OCI-LY1 (cell line): ENCODE results near the gene ATP13A2.

Experiments
- H2AFZ ChIP-seq: fragments of 200-600 bp; sonication (generic), shearing (Covaris generic); 2 replicates; pipeline ENCODE4 v1.6.0; 2014; ENCODE audit warnings: antibody characterized with exemption, mild to moderate bottlenecking, low read length
- H3F3A ChIP-seq: fragments of 200-600 bp; sonication (generic), shearing (Covaris generic); 2 replicates; pipeline ENCODE4 v1.6.0; 2014; ENCODE audit warnings: mild to moderate bottlenecking, antibody characterized with exemption, low read length, moderate library complexity; ENCODE audit not compliant: insufficient read depth
- H3K27ac ChIP-seq: fragments of 200-600 bp; sonication (generic); 2 replicates; pipeline ENCODE4 v1.5.1; 2014; ENCODE audit warnings: low read length, mixed run types, mild to moderate bottlenecking, low read depth; ENCODE audit not compliant: poor library complexity, severe bottlenecking
- H3K27me3 ChIP-seq: fragments of 200-600 bp; sonication (generic); 2 replicates; pipeline ENCODE4 v1.6.0; 2014; ENCODE audit warnings: antibody characterized with exemption, mild to moderate bottlenecking, low read length, moderate library complexity; ENCODE audit not compliant: insufficient read depth
- H3K36me3 ChIP-seq: fragments of 200-600 bp; sonication (generic); 2 replicates; pipeline ENCODE4 v1.6.1; 2014; ENCODE audit warnings: mild to moderate bottlenecking, antibody characterized with exemption, low read length, moderate library complexity, mixed read lengths; ENCODE audit not compliant: insufficient read depth
- H3K4me1 ChIP-seq: fragments of 200-600 bp; sonication (generic); 2 replicates; pipeline ENCODE4 v1.5.1; 2014; ENCODE audit warnings: mild to moderate bottlenecking, low read length, moderate library complexity; ENCODE audit not compliant: insufficient read depth, severe bottlenecking
- H3K4me2 ChIP-seq: fragments of 200-600 bp; sonication (generic), shearing (Covaris generic); 2 replicates; pipeline ENCODE4 v1.6.1; 2014; ENCODE audit warnings: low read length
- H3K4me3 ChIP-seq: fragments of 200-600 bp; sonication (generic); 2 replicates; pipeline ENCODE4 v1.5.1; 2014; ENCODE audit warnings: low read length, low read depth, mild to moderate bottlenecking, mixed read lengths; ENCODE audit not compliant: poor library complexity, severe bottlenecking
- H3K79me2 ChIP-seq: fragments of 200-600 bp; shearing (Covaris generic); 2 replicates; pipeline ENCODE4 v1.6.1; 2016; ENCODE audit warnings: mixed run types, low read length, mixed read lengths; ENCODE audit not compliant: insufficient read depth
- H3K9ac ChIP-seq: fragments of 200-600 bp; sonication (generic), shearing (Covaris generic); 2 replicates; pipeline ENCODE4 v1.6.1; 2014; ENCODE audit warnings: mild to moderate bottlenecking, low read length, mixed read lengths
- H3K9me2 ChIP-seq: fragments of 200-600 bp; sonication (generic), shearing (Covaris generic); 2 replicates; pipeline ENCODE4 v1.6.1; 2014; ENCODE audit warnings: low read depth, mild to moderate bottlenecking, low read length, mixed read lengths
- H3K9me3 ChIP-seq: fragments of 200-600 bp; shearing (Covaris generic); 2 replicates; pipeline ENCODE4 v1.6.1; 2014; ENCODE audit warnings: low read length, mixed read lengths
- H4K20me1 ChIP-seq: fragments of 200-600 bp; sonication (generic), shearing (Covaris generic); 2 replicates; pipeline ENCODE4 v1.6.0; 2016; ENCODE audit warnings: mild to moderate bottlenecking, low read length; ENCODE audit not compliant: insufficient read depth
- CTCF ChIP-seq: fragments of 200-600 bp; sonication (generic), shearing (Covaris generic); IDR thresholded peaks from 2 replicates; pipeline ENCODE4 v1.5.1; 2017; ENCODE audit warnings: mild to moderate bottlenecking, antibody characterized with exemption, low read length, moderate library complexity, mixed read lengths
- EZH2 ChIP-seq: fragments of 200-600 bp; sonication (generic), shearing (Covaris generic); IDR thresholded peaks from 2 replicates; pipeline ENCODE4 v1.8.0; 2017; ENCODE audit warnings: borderline replicate concordance, mixed run types, mild to moderate bottlenecking, antibody characterized with exemption, low read length, moderate library complexity, mixed read lengths

Gene ATP13A2

GRCh38 chr1:16981269-16981849 is 30.4 kb downstream of the ATP13A2 start:
- Histone ChIP-seq H3F3A (no peaks in the 10 kb centered on the region), H3K9me2 (no peaks in the 10 kb centered on the region), H3K4me3 (no peak overlapping the region), H2AFZ (no peak overlapping the region), H3K4me2 (no peak overlapping the region), H3K36me3 (no peaks in the 10 kb centered on the region), H3K27ac (no peak overlapping the region), H3K9ac (no peak overlapping the region), H3K79me2 (no peaks in the 10 kb centered on the region), H4K20me1 (no peaks in the 10 kb centered on the region), H3K27me3 (peaks cover 4% of the 10 kb centered on the region; the same call in 1 of the 2 replicates), H3K4me1 (no peaks in the 10 kb centered on the region), H3K9me3 (no peaks in the 10 kb centered on the region)
- TF ChIP-seq EZH2 (no peak), CTCF (no peak)

GRCh38 chr1:16980473-16981268 is 31.1 kb downstream of the ATP13A2 start, which contains the start of gene MFAP2:
TSS of gene MFAP2 (minus strand) at chr1:16980620. CDS start at chr1:16978273, 2,347 bp downstream.
- Histone ChIP-seq H3K4me1 (no peaks in the 10 kb centered on the region), H3K9ac (no peak within 1 kb of the TSS)

GRCh38 chr1:16979475-16980327 is 32.0 kb downstream of the ATP13A2 start:
- H3K4me2 ChIP-seq: no peak overlapping the region
- no peaks in the 10 kb centered on the region for H3K79me2 ChIP-seq
- no peak overlapping the region for H3K27ac ChIP-seq
- H3K9ac ChIP-seq: no peak overlapping the region
- no peaks in the 10 kb centered on the region for H4K20me1 ChIP-seq
- peaks cover 4% of the 10 kb centered on the region; the same call in 1 of the 2 replicates for H3K27me3 ChIP-seq
- no peaks in the 10 kb centered on the region for H3K4me1 ChIP-seq
- H3F3A ChIP-seq: no peaks in the 10 kb centered on the region
- H3K9me2 ChIP-seq: no peaks in the 10 kb centered on the region
- no peak overlapping the region for H2AFZ ChIP-seq
- H3K36me3 ChIP-seq: no peaks in the 10 kb centered on the region
- H3K9me3 ChIP-seq: no peaks in the 10 kb centered on the region
- TF ChIP-seq EZH2 (no peak), CTCF (no peak)
- H3K4me3 ChIP-seq: no peak overlapping the region

More at GRCh38 chr1:16980473-16981268, 31.1 kb downstream of the ATP13A2 start, which contains the start of gene MFAP2:
- no peaks in the 10 kb centered on the region for H4K20me1 ChIP-seq
- H3K79me2 ChIP-seq: no peaks in the 10 kb centered on the region
- H3K36me3 ChIP-seq: no peaks in the 10 kb centered on the region
- H3K27ac ChIP-seq: no peak within 1 kb of the TSS
- H2AFZ ChIP-seq: no peak within 1 kb of the TSS
- no peaks in the 10 kb centered on the region for H3F3A ChIP-seq
- no peak within 1 kb of the TSS for H3K4me3 ChIP-seq
- H3K27me3 ChIP-seq: peaks cover 4% of the 10 kb centered on the region; the same call in 1 of the 2 replicates
- H3K9me3 ChIP-seq: no peaks in the 10 kb centered on the region
- no peak within 1 kb of the TSS; the same call in 1 of the 2 replicates for H3K4me2 ChIP-seq
- TF ChIP-seq EZH2: no peak
- H3K9me2 ChIP-seq: no peaks in the 10 kb centered on the region
